EL (cell line): ENCODE measurements around the gene WWC1.
A peak's percentile ranks its signal among the peaks of the same experiment; 100 is the strongest.

ENCODE experiments used
- DNase-seq: peaks from one replicate; pipeline ENCODE4 v3.0.0-alpha.2; 2016

The WWC1 gene

GRCh38 chr5:168365581-168366081, 74.2 kb downstream of the WWC1 start:
- peak; percentile 74 for DNase-seq

GRCh38 chr5:168366116-168366515, 74.7 kb downstream of the WWC1 start:
- DNase-seq: peak; percentile 96

DNA sequence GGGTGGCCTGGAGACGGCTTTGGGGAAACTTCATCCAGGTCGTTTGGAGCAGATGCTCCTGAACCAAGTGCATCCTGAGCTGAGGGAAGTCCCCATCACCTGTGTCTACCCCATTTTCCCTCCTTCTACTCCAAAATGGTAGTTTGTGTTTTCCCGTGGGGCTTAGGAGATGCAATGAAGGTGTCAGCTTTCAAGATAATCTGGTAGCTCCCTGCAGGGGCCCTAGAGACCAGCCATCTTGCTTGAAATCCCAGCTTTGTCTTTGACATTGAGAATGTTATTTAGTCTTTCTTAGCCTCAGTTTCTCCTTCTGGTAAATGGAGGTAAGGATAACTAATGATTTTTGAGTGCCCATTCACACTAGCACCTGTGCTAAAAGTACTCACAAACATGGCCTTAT, 77.4 kb downstream of the WWC1 start:
- DNase-seq: no peak

DNA sequence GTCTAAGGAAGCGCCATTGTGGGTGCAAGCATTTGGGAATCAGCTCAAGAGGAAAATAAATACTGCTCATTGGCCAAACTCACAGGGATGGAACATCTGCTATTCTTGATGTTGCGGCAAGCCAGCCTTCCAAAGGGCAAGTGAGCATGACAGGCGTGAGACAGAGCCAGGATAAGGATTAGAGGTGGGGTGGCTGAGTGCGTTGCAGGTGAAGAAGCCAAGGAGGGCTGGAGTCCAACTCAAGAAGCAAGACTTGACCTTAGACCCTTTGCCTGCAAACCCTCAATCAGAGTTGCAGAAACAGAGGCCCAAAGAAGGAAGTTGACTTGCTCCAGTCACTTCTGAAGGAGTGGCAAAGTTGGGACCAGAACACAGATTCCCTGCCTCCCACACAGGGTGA, 79.4 kb downstream of the WWC1 start:
- no peak for DNase-seq

DNA sequence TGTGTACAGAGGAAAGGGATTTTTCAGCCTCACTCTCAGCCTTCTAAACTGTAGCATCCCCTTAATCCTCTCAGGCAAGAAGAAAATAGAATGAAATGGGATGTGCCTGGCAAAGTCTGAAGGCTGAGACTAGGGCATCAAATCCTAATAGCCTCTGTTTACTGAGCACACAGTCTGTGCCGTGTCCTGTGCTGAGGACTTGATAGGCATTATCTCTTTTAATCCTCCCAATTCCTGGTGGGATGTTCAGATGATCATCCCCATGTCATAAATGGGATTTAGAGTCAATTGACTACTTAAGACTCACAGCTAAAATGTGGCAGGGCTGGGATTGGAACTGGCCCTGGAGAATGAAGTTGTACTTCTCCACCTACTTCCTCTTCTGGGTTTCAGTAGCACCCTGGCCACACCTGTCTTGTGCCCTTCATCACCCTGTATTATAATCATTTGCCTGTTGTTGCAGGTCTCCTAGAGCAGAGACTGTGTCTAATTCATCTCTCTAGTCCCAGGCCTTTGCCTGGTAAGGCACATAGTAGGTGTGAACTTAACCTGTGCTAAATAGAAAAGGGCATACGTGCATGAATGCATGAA, 81.0 kb downstream of the WWC1 start:
- DNase-seq: no peak

- no peak for DNase-seq
Observed at GRCh38 chr5:168374532-168374931, 83.1 kb downstream of the WWC1 start.

- DNase-seq: no peak
Observed at GRCh38 chr5:168375214-168375613, 83.8 kb downstream of the WWC1 start.

- no peak for DNase-seq
Observed at GRCh38 chr5:168377525-168377924, 86.1 kb downstream of the WWC1 start.

- no peak for DNase-seq
Observed at GRCh38 chr5:168378741-168379140, 87.3 kb downstream of the WWC1 start.

DNA sequence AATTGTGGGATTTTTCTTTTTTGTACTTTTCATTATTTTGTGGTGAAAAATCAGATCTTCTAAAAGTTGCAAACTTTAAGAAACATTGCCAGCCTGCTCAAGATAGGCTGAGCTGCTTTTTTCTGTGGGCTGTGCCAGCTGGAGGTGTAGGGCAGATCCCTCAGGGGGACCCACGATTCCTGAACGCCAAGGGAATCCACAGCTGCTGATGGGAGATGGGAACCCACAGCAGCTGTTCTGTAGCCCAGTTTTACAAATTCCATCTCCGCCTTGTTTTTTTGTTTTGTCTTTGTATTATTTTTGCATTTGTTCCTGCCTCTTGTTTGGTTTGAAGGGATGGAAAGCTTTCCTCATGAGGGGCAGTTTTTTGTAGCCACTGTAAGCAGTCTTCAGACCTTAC, 91.0 kb downstream of the WWC1 start:
- DNase-seq: no peak

- DNase-seq: no peak
Observed at GRCh38 chr5:168390491-168390890, 99.0 kb downstream of the WWC1 start.

DNA sequence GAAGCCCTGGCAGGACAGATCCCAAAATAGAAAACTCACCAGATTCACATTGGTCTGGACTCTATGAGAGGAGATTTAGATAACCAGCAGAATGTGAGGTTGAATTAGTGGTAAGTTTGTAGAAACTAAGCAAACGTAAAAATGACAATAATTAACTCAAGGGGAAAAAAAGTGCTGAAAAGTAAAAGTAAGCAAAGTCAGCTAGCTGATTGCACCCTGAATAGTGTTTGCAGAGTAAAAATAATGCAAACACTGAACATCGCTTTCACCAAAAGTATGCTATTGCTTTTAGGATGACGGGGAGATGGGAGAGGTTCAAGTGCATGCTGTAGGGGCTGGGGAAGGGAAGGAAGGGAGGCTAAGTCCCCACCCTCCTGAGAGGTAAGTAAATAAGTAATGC, 102.3 kb downstream of the WWC1 start:
- DNase-seq: no peak

DNA sequence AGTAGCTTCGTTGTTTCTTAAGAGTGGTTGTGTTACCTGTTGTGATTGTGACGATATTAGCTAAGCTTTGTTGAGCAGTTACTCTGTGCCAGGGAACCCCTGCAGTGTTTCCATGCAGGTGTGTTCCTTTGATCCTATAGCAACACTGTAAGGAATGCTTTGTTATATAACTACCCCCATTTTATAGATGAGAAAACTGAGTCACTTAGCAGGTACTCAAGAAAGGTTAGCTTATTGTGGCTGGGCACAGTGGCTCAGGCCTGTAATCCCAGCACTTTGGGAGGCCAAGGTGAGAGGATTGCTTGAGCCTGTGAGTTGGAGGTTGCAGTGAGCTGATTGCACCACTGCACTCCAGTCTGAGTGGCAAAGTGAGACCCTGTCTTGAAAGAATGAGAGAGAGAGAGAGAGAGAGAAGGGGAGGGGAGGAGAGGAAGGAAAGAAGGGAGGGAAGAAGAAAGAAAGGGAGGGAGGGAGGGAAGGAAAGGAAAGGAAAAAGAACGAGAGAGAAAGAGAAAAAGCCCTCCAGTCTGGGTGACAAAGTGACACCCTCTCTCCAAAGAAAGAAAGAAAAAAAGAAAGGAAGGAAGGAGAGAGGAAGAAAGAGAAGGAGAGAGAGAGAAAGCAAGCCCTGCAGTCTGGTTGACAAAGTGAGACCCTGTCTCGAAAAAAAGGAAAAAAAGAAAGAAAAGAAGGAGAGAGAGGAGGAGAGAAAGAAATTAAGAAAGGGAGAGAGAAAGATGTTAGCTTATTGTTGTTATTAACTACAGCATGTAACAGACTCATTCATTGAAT, 109.2 kb downstream of the WWC1 start:
- no peak for DNase-seq

DNA sequence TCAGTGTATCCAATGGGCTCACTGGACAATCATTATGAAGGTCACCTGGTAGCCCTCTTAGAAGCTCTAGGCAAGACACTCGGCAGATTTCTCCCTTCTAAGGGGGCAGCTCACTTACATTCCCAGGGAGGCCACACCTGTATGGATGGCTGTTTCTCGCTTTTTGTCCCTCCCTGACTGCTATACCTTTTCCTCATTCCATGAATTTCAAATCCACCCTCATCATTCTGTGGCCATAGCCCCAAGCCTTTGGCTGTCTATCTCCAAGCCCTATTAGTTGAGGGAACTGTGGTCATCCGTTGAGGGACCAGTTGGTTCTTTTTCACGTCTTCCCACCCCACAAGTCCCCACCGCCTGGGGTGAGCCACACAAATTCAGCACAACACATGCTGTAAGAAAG, 109.8 kb downstream of the WWC1 start:
- DNase-seq: no peak

GRCh38 chr5:168401880-168402279, 110.4 kb downstream of the WWC1 start:
- DNase-seq: no peak

DNA sequence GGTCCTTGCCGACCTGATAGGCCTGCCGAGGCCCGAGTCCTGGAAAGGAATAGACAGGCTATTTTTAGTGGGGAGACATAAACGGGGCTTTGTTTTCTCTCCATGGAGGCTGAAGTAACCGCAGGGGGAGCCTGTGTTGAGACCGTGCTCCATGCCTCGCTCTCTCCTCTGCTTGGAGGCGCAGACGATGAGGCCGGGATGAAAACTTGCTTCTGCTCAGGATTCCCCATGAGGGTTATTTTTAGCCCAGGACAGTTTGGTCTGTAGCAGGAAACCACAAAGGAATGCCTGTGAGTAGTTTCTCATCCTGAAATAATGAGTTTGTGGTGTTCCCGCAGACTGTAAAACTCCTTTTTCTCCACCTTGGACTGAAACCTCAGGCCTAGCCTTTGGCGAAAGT, 112.9 kb downstream of the WWC1 start:
- peak; percentile 93 for DNase-seq

DNA sequence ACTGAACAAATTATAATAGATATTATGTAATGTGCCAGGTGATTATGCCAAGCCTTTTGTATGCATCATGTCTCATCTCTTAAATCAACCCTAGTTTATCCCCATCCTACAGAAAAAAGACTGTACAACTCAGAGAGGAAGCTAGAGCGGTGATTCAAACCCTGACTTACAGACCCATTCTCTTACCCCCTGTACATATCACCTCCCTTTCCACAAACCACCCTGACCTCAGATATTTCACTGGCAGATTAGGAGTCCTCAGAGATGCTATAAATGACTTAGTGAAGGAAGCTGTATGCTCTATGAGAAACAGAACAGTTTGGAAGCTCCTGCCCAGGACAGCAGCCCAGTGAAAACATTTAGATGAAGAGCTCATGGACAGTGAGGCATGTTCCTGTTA, 115.8 kb downstream of the WWC1 start:
- DNase-seq: no peak

DNA sequence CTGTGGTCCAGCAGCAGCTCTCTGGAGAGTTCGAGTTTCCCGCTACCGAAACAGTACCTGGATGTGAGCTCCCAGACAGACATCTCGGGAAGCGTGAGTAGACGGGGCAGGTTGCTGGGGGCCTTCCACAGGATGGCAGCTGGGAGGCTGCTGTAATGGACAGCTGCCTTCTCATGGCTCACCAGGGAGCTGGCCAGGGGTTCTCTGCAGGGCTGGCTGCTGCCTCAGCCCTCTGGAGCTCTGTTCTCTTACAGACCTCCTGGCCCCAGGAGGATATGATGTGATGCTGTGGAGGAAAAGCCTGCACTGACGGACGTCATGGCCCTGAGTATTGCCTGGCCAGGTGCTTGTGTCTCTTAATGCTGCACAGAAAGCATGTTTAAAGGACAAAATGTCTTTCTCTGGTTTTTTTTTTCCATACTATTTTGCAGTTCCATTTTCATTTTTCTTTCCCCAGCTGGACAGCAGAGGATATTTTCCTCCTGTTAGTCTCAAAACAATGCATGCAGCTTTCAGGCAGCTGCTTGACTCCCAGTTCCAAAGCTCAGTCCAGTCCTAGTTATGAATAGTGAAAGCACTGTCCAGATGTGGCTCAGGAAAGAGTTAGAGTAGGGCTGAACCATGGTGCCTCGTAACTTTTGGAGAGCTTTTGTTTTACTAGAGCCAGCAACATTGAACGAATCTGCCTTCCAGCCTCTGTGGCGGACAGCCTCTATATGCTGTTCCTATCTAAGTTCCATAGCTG, 117.3 kb downstream of the WWC1 start:
- peak; percentile 12 for DNase-seq

GRCh38 chr5:168409591-168410458, 118.4 kb downstream of the WWC1 start:
- DNase-seq: peak; percentile 74

GRCh38 chr5:168411871-168412270, 120.4 kb downstream of the WWC1 start:
- no peak for DNase-seq

DNA sequence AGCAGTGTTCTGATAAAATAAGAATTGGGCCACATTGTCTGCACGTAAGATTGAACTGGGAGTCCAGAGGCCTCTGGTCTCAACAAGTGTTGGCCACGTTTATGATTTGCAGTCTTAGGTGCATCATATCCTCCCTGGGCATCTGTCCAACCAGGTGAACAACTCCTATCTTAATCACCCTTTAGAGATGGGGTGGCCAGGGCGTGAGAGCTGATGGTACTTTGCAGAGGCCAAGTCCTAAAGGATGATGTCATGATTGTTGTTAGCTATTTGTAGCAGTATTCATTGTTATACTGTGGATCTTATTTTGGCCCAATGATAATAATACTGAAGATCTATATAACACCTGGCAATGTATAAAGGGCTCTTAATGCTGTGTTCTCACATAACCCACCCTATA, 121.6 kb downstream of the WWC1 start:
- no peak for DNase-seq

GRCh38 chr5:168413596-168413995, 122.2 kb downstream of the WWC1 start:
- DNase-seq: no peak

DNA sequence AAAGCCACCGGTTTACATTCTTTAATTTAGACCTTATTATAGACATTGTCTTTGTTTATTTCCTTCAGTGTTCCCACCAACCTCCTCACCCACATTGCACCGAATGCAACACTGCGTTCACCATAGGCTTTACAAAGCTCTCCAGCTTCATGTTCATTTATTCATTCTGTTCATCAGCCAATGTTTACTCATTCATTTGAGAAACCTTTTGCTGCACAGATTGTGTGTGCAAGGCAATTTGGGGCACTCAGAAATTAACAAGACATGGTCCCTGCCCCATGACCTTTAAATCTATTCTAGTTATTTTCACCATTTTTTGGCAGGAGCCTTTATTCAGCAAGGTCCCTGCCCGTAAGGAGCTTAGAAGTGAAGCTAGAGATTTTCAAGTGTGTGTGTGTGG, 124.0 kb downstream of the WWC1 start:
- DNase-seq: no peak
